Mucosa of stomach (tissue), 1 donor: Measurements from ENCODE around the gene CALML5.

Experiments
- H3K27me3 ChIP-seq: one replicate; pipeline ENCODE4 v1.7.0; 2013; ENCODE audit warnings: mild to moderate bottlenecking, low read length; ENCODE audit not compliant: control insufficient read depth, insufficient read depth
- H3K36me3 ChIP-seq: one replicate; pipeline ENCODE4 v1.7.0; 2013; ENCODE audit warnings: low read length; ENCODE audit not compliant: control insufficient read depth, insufficient read depth
- H3K4me1 ChIP-seq: one replicate; pipeline ENCODE4 v1.7.0; 2013; ENCODE audit warnings: mild to moderate bottlenecking, low read length; ENCODE audit not compliant: control insufficient read depth, insufficient read depth
- H3K4me3 ChIP-seq: one replicate; pipeline ENCODE4 v1.7.0; 2013; ENCODE audit warnings: low read length
- H3K9ac ChIP-seq: one replicate; pipeline ENCODE4 v1.7.0; 2013; ENCODE audit warnings: mild to moderate bottlenecking, low read length, moderate library complexity
- H3K9me3 ChIP-seq: one replicate; pipeline ENCODE4 v1.7.0; 2013; ENCODE audit warnings: mild to moderate bottlenecking, low read length, moderate library complexity; ENCODE audit not compliant: control insufficient read depth
- donor health status: Pancreatic carcinoma.

CALML5 gene

DNA sequence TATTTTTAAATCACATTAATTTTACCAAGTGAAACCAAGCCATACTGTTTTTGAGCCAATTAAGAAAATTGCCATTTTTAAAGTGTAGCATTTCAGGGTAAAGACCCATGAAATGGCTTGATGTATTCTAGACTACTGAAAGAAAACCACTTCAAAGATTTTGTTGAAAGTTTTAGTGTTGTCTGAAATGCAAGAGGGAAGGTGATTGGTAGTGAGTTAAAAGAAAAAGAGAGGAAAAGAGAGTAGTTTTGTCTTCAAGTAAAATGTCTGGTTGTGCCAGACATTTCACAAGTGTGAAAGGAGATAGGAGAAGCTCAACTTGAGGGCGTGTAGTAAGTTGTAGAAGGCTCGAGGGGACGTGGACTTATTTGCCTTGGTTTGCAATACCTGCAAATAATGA, 41.6 kb downstream of the CALML5 start:
- Histone ChIP-seq H3K9ac (no peak overlapping the region), H3K36me3 (peaks cover 12% of the 10 kb centered on the region), H3K4me3 (no peak overlapping the region), H3K9me3 (no peaks in the 10 kb centered on the region), H3K4me1 (peaks cover 10% of the 10 kb centered on the region), H3K27me3 (no peaks in the 10 kb centered on the region)

DNA sequence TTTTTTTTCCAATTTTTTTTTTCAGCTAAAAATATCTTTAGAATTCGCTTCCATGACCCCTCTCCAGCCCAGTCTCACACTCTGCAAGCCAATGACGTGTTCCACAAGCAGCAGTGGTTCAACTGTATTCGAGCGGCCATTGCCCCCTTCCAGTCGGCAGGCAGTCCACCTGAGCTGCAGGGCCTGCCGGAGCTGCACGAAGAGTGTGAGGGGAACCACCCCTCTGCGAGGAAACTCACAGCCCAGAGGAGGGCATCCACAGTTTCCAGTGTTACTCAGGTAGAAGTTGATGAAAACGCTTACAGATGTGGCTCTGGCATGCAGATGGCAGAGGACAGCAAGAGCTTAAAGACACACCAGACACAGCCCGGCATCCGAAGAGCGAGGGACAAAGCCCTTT, 42.8 kb downstream of the CALML5 start:
- no peaks in the 10 kb centered on the region for H3K27me3 ChIP-seq
- no peak overlapping the region for H3K9ac ChIP-seq
- peaks cover under 1% of the 10 kb centered on the region for H3K4me1 ChIP-seq
- H3K9me3 ChIP-seq = no peaks in the 10 kb centered on the region
- no peak overlapping the region for H3K4me3 ChIP-seq
- H3K36me3 ChIP-seq = peaks cover 12% of the 10 kb centered on the region

DNA sequence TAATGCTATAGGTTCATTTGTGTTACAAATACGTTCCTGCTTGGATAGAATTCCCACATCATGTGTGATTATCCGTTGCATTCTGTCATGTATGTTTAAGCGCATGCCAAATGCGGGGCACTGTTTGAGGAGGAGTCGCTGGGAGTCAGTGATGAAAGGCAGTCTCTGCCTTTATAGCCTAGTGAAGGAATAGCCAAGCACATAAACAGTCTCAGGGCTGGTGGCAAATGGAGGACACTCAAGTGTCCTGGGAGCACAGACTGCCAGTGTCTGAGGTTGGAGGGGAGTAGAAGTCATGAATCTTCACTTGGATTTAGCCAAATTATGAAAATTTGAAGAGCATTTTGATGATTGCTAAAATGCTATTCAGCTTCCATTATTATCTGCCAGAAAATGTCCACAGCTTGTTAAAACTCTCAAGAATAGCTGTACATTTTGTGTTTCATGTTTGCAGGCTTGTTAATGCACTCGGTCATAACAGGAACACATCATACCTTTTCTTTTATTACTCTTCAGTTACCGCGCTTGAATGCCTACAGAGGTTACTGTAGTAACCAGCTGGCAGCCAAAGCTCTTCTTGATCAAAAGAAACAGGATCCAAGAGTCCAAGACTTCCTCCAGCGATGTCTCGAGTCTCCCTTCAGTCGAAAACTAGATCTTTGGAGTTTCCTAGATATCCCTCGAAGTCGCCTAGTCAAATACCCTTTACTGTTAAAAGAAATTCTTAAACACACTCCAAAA, 45.5 kb downstream of the CALML5 start:
- H3K9ac ChIP-seq = no peak overlapping the region
- H3K4me3 ChIP-seq = no peak overlapping the region
- no peaks in the 10 kb centered on the region for H3K4me1 ChIP-seq
- H3K36me3 ChIP-seq = peaks cover 12% of the 10 kb centered on the region
- no peaks in the 10 kb centered on the region for H3K9me3 ChIP-seq
- no peaks in the 10 kb centered on the region for H3K27me3 ChIP-seq

DNA sequence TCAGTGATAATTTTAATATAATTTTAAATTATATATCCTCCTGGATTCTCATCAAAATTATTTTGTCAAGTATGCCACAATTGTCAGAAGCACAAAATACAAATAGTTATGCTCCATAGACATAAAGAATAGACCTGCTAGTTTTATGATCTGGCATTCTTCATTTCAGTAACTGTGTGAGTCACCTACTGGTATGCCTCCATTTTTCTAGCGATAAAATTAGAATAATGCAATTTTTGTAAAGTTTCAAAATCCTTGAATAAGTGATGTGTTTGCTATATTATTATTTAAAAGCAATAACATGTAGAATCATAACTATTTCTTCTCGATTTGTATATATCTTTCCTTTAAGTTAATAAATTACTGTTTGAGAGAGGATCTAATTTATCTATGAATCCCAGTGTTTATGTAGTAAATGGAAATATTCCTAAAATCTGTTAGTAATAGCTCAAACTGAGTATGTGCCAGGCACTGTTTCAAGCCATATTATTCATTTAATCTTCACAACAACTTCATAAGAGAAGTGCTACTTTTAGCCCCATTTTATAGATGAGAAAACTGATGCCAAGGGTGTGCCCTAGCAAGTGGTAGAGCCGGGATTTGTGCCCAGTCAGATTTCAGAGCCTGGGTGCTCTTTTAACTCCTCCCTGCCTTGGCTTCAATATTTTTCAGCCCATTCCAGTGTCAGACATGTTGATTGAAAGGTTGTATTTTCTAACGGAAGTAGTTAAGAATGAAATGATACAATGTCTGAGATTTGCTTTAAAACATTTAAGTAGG, 48.6 kb downstream of the CALML5 start:
- H3K9ac ChIP-seq = no peak overlapping the region
- H3K4me1 ChIP-seq = no peaks in the 10 kb centered on the region
- no peak overlapping the region for H3K4me3 ChIP-seq
- no peaks in the 10 kb centered on the region for H3K27me3 ChIP-seq
- H3K9me3 ChIP-seq = no peaks in the 10 kb centered on the region
- peaks cover 6% of the 10 kb centered on the region for H3K36me3 ChIP-seq

DNA sequence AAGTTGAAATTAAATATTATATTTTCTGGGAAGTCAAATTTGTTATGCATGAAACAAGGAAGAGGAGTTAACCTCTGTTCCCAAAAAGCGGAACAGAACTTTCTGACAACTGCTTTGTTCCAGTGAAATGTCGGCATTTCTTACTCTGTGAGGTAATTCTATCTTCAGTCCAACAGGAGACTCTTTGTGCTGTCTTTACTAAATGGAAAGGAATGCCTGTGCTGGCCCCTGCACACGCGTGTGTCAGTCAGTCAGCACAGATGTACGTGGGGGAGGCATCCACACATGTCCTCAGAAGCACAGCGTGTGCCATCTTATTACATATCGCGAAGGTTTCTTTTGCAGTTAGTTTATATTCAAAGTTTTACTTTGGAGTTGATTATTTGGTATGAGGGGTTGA, 49.5 kb downstream of the CALML5 start:
- Histone ChIP-seq H3K4me1 (peaks cover 7% of the 10 kb centered on the region), H3K4me3 (peak overlapping the region; percentile 28), H3K9ac (peak overlapping the region; percentile 92), H3K27me3 (no peaks in the 10 kb centered on the region), H3K36me3 (peaks cover 6% of the 10 kb centered on the region), H3K9me3 (no peaks in the 10 kb centered on the region)

DNA sequence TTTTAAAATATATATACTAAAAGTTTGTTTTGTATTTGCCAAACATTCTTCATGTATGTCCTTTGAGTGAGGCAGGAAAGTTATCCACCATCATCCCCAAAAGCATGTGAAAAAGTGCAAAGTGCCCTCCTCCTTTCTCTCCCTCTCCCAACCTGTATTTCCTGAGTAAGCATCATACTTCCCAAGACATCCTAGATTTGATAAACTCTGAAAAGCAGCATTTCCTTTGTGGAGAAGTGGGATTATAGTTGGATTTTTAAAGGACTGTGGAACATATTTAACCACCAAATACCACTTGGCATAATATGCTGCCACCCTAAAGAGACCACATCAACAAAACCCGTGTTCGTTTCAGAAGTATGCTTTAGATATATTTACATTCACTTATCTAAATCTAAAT, 50.1 kb downstream of the CALML5 start:
- H3K9me3 ChIP-seq = no peaks in the 10 kb centered on the region
- peak overlapping the region; percentile 92 for H3K9ac ChIP-seq
- peaks cover 10% of the 10 kb centered on the region for H3K4me1 ChIP-seq
- no peaks in the 10 kb centered on the region for H3K27me3 ChIP-seq
- H3K4me3 ChIP-seq = peak overlapping the region; percentile 18
- peaks cover 6% of the 10 kb centered on the region for H3K36me3 ChIP-seq
